HUES64 (cell line): ENCODE data around the gene CLEC4A. TPM values are rescaled to one million over a fixed set of nuclear protein-coding genes. Genes with fewer than 3 reads are reported as not detected.
"Not testable (repeated sequence)": the region's sequence is repeated elsewhere in the genome, so short reads cannot be mapped to it uniquely, and the experiment has no call there.

Experiments used
- H3K27ac ChIP-seq: 2 replicates; pipeline ENCODE4 v1.7.0; 2013; ENCODE audit warnings: low read depth, low read length, inconsistent platforms
- H3K27me3 ChIP-seq: 2 replicates; pipeline ENCODE4 v1.6.1; 2013; ENCODE audit warnings: mild to moderate bottlenecking, low read length; ENCODE audit not compliant: insufficient read depth
- H3K36me3 ChIP-seq: 2 replicates; pipeline ENCODE4 v1.6.1; 2013; ENCODE audit warnings: mild to moderate bottlenecking, low read length; ENCODE audit not compliant: insufficient read depth
- H3K4me1 ChIP-seq: 2 replicates; pipeline ENCODE4 v1.6.1; 2013; ENCODE audit warnings: mild to moderate bottlenecking, low read length, moderate library complexity; ENCODE audit not compliant: insufficient read depth
- H3K4me3 ChIP-seq: 2 replicates; pipeline ENCODE4 v1.5.1; 2013; ENCODE audit warnings: mild to moderate bottlenecking, low read length, moderate library complexity
- H3K9ac ChIP-seq: 2 replicates; pipeline ENCODE4 v1.6.1; 2013; ENCODE audit warnings: mild to moderate bottlenecking, low read depth, low read length
- H3K9me3 ChIP-seq: 2 replicates; pipeline ENCODE4 v1.6.1; 2013; ENCODE audit warnings: low read depth, low read length; ENCODE audit not compliant: insufficient read depth
- WGBS: fragments of 150-250, 120-280 bp; methylation state at CpG from one replicate; pipeline ENCODE4 v1.1.7; 2013; ENCODE audit warnings: missing lambda C conversion rate; 5-methylcytosine and 5-hydroxymethylcytosine counted together
- polyA plus RNA-seq, 2 experiments: library from polyadenylated mRNA; stranded (reverse); fragments of 50-300 nt; gene quantifications; one replicate each; pipeline ENCODE4 v1.2.3, GENCODE V29; 2013

The CLEC4A gene
- polyA plus RNA-seq (2013, experiment 1 of 2), result not detected
- not detected for polyA plus RNA-seq (2013, experiment 2 of 2)

DNA sequence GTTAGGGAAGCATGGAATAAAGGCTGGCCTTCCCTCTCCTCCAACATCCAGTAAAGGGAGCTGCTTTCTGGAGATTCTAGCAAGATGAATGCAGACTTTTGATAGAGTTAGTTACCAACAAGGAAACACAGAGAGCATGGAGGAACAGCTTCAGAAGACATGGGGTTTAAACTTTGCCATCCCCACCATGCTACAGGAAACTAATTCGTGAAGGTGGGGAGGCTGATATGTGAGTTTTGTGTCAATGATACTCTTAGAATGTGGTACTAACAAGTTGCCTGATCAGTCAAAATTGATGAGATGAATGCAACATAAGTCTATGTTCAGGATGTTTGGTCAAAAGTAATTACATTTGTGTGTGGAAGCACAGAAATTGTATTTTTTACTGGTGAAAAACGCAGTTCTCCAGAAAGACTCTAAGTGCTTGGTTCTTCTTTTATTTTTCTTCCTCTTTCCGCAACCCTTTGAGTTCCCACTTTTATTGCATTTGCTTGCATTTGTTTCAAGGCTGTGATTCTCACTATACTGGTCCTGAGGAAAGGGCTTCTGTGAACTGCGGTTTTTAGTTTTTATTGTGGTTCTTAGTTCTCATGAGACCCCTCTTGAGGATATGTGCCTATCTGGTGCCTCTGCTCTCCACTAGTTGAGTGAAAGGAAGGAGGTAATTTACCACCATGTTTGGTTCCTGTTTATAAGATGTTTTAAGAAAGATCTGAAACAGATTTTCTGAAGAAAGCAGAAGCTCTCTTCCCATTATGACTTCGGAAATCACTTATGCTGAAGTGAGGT is at the start of gene CLEC4A:
CLEC4A (plus strand) TSS at position 494 of the 789 bp plus-strand sequence; CDS start at position 756, 262 bp downstream.
- H3K36me3 ChIP-seq, result no peaks in the 10 kb centered on the region
- no peaks in the 10 kb centered on the region for H3K27me3 ChIP-seq

DNA sequence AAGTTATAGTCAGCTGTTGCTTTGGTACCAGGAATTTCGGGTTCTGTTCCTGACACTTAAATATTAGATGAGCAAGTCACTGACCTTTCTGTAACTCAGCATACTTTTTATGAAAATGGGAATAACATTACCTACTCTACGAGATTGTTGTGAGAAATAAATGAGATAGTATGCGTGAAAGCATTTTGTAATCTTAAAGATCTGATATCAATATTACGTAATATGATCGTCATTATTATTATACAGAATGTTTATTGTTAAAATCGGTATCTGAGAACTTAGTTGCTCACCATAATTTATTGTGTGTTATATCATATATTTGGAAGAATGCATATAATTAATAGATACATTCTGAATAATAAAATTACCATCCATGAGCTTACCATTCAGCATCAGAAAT is 47.5 kb upstream of the CLEC4A start:
- WGBS, result 96% methylated on average over 4 of the region's 6 CpGs
- no peak overlapping the region for H3K4me3 ChIP-seq
- no peak overlapping the region for H3K27ac ChIP-seq
- H3K9me3 ChIP-seq, result no peaks in the 10 kb centered on the region
- no peak overlapping the region for H3K9ac ChIP-seq
- H3K27me3 ChIP-seq, result no peaks in the 10 kb centered on the region
- H3K4me1 ChIP-seq, result peaks cover 19% of the 10 kb centered on the region; the same call in 1 of the 2 replicates
- no peaks in the 10 kb centered on the region for H3K36me3 ChIP-seq

More for the DNA sequence above, at the start of gene CLEC4A:
- no peak within 1 kb of the TSS for H3K4me3 ChIP-seq
- H3K27ac ChIP-seq, result no peak within 1 kb of the TSS
- H3K4me1 ChIP-seq, result no peaks in the 10 kb centered on the region
- no peak within 1 kb of the TSS for H3K9ac ChIP-seq
- 91% methylated on average over 5 of the region's 5 CpGs for WGBS
- no peaks in the 10 kb centered on the region for H3K9me3 ChIP-seq

DNA sequence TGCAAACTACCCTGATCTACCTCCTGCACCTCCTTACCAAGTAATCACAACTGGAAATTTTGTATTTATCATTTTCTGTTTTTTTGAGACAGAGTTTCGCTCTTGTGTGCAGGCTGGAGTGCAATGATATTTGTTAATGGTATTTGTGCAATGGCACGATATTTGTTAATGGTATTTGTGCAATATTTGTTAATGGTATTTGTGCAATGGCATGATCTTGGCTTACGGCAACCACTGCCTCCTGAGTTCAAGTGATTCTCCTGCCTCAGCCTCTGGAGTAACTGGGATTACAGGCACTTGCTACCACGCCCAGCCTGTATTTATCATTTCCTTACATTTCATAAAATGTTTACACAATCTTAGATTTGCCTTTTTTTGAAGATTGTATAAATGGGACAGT is 47.1 kb upstream of the CLEC4A start:
- peaks cover 23% of the 10 kb centered on the region; the same call in 1 of the 2 replicates for H3K4me1 ChIP-seq
- no peak overlapping the region for H3K9ac ChIP-seq
- H3K4me3 ChIP-seq, result no peak overlapping the region
- no peaks in the 10 kb centered on the region for H3K9me3 ChIP-seq
- no peak overlapping the region for H3K27ac ChIP-seq
- H3K27me3 ChIP-seq, result no peaks in the 10 kb centered on the region
- 90% methylated on average over 4 of the region's 4 CpGs for WGBS
- H3K36me3 ChIP-seq, result no peaks in the 10 kb centered on the region

DNA sequence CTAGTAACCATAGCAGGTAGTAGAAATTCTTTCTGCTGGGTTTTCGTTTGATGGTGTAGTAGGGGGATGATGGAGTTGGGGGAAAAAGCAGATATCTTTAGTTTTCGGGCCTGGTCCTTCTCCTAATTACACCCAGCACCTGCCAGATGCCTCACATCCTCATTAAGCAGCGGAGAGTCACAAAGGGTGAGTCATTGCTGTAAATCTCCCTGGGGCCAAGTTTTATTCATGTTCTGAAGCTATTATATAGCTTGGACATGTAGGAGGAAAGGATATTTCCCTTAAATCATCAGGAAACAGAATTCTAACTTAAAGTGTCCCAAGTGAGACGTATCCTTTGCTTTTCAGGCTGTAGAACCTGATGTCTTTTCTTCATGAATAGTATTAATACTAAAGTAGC is 46.2 kb upstream of the CLEC4A start:
- H3K4me1 ChIP-seq, result peaks cover 23% of the 10 kb centered on the region; the same call in 1 of the 2 replicates
- WGBS, result 40% methylated on average over 2 of the region's 4 CpGs

DNA sequence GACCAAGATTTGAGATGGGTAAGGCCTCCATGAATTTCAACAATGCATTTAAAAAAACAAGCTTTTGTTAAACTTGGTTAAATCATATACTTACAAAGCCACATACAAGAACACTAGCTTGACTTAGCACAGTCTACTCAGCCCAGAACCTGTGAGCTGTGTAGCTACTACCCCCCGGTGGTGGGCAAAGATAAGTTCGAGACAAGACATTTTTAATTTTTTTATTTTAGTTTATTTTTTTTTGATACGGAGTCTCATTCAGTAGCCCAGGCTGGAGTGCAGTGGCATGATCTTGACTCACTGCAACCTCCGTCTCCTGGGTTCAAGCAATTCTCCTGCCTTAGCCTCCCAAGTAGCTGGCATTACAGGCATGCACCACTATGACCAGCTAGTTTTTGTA is 45.0 kb upstream of the CLEC4A start:
- Histone ChIP-seq H3K4me1 (peaks cover 23% of the 10 kb centered on the region; the same call in 1 of the 2 replicates), H3K9ac (no peak overlapping the region), H3K36me3 (no peaks in the 10 kb centered on the region), H3K27ac (no peak overlapping the region), H3K4me3 (no peak overlapping the region), H3K27me3 (no peaks in the 10 kb centered on the region), H3K9me3 (no peaks in the 10 kb centered on the region)
- 67% methylated on average over 4 of the region's 4 CpGs for WGBS

More for the DNA sequence above, 46.2 kb upstream of the CLEC4A start:
- no peaks in the 10 kb centered on the region for H3K27me3 ChIP-seq
- H3K9ac ChIP-seq, result no peak overlapping the region
- H3K36me3 ChIP-seq, result no peaks in the 10 kb centered on the region
- no peak overlapping the region for H3K4me3 ChIP-seq
- no peaks in the 10 kb centered on the region for H3K9me3 ChIP-seq
- H3K27ac ChIP-seq, result no peak overlapping the region

DNA sequence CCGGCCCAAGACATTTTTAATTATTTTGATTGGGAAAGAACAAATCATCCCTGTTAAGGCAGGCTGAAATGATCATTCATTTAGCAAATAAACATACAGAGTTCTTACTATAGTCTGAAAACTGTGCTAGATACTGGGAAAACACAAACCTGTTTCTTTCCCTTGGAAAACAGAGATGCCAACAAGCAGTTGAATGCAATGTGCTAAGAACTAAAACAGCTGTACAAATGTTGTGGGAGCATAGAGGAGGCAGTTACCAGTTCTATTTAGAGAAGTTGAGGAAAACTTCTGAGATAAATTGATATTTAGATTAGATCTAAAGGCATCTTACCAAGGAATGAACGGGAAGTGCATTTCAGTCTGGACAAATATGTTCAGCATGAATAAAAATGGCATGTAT is 44.5 kb upstream of the CLEC4A start:
- WGBS, result 96% methylated on average over 2 of the region's 2 CpGs
- no peak overlapping the region for H3K27ac ChIP-seq
- no peaks in the 10 kb centered on the region for H3K36me3 ChIP-seq
- H3K4me1 ChIP-seq, result peaks cover 23% of the 10 kb centered on the region; the same call in 1 of the 2 replicates
- no peaks in the 10 kb centered on the region for H3K27me3 ChIP-seq
- no peak overlapping the region for H3K4me3 ChIP-seq
- H3K9me3 ChIP-seq, result no peaks in the 10 kb centered on the region
- no peak overlapping the region for H3K9ac ChIP-seq

DNA sequence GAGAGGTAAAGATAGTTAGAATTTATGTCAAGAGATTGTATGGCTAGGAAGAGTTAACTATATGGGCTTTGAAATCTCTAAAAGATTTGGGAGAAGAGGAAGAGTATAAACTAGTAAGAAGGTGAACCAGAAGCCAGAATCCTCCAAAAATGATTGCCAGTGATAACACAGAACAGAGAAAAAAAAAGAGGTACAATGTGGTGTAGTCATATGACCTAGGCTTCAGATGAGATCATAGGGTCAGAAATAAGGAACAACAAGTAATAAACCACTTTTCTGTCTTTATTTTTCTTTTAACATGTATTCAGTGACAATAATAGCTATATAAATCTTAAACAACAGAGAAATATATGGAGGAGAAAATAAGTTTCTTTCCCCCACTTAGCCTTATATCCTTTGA is 43.3 kb upstream of the CLEC4A start:
- Histone ChIP-seq H3K9ac (no peak overlapping the region), H3K4me1 (peaks cover 23% of the 10 kb centered on the region; the same call in 1 of the 2 replicates), H3K9me3 (no peaks in the 10 kb centered on the region), H3K36me3 (no peaks in the 10 kb centered on the region), H3K27ac (no peak overlapping the region), H3K27me3 (no peaks in the 10 kb centered on the region), H3K4me3 (no peak overlapping the region)

DNA sequence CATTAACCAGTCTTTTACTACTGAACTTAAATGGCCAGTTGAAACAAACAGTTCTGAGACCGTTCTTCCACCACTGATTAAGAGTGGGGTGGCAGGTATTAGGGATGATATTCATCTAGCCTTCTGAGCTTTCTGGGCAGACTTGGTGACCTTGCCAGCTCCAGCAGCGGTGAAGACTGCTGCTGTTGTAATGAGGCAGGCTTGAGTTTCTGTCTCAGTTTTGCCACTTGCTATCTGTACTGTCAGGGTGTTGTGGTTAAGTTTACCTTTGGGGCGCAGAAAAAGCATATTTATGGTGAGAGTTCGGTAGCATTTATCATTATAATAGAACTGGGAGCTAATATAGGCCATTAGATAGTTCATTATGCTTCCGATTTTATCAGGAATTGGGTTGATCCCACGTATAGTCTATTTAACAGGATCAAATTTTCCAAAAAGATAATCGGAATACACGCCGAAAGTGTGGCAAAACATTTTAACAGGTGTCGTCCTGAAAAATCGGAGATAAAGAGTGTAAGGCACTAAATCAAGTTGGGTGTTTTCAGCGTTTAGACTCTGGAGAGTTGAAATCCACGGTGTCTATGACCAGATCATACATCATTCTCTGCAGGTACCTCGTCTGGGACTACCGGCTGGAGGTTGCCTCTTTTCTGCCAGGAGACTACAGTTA is 42.0 kb upstream of the CLEC4A start:
- 15% methylated on average over 15 of the region's 15 CpGs for WGBS
- Histone ChIP-seq H3K4me1 (peaks cover 23% of the 10 kb centered on the region; the same call in 1 of the 2 replicates), H3K9me3 (no peaks in the 10 kb centered on the region), H3K4me3 (peak overlapping the region; percentile 79), H3K27me3 (no peaks in the 10 kb centered on the region), H3K27ac (peak overlapping the region; percentile 94), H3K9ac (peak overlapping the region; percentile 76), H3K36me3 (no peaks in the 10 kb centered on the region)

DNA sequence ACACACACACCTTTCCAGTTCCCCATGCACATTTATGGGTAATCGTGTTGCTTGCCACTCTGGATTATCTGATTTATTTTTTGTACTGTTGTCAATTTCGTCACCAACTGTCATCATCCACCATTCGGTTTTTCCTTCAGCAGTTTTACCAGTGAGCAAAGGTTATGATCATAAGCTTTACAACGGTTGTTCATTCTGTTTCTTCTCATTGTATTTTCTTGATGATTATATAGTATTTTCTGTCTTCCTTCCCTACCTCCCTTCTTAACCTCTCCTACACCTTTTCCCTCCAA is 40.7 kb upstream of the CLEC4A start:
- Histone ChIP-seq H3K4me3 (peak overlapping the region; percentile 79), H3K9me3 (no peaks in the 10 kb centered on the region), H3K27me3 (no peaks in the 10 kb centered on the region), H3K36me3 (no peaks in the 10 kb centered on the region), H3K27ac (no peak overlapping the region), H3K4me1 (peaks cover 13% of the 10 kb centered on the region; the same call in 1 of the 2 replicates), H3K9ac (peak overlapping the region; percentile 76)
- 34% methylated on average over 3 of the region's 4 CpGs for WGBS

DNA sequence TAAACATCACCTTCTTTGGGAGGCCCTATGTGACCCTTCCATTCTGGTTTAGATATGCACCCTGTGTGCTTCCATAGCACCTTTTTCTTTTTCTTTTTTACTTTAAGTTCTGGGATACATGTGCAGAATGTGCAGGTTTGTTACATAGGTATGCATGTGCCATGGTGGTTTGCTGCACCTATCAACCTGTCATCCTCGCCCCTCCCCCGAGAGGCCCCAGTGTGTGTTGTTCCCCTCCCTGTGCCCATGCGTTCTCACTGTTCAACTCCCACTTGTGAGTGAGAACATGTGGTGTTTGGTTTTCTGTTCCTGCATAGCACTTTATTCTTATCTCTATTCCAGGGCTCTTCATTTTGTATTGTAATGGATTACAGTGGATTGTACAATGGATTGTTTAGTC is 39.1 kb upstream of the CLEC4A start:
- H3K9ac ChIP-seq, H3K9me3 ChIP-seq, H3K27ac ChIP-seq, H3K4me1 ChIP-seq, H3K4me3 ChIP-seq, H3K27me3 ChIP-seq, H3K36me3 ChIP-seq: not testable (repeated sequence)
- WGBS, result 95% methylated on average over 2 of the region's 3 CpGs

DNA sequence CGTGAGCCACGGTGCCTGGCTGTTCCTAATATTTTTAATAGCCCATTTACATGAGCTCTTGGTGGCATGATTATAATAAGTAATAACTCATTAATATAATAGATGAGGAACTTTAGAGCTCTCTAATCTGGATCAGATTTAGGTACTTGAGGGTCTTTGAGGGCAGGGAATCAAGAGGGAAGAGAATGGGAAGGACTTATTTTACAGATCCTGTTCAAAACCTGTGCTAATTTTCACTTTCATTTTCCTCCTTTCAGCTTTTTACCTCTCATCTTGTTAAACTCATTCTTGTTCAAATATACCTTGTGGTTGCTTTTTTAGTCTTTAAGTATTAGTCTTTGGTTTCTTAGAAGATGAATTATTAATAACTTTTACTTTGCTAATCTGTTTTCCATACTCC is 35.8 kb upstream of the CLEC4A start:
- no CpG with 5 or more reads among the region's 2 CpGs for WGBS
- no peak overlapping the region for H3K4me3 ChIP-seq
- no peaks in the 10 kb centered on the region for H3K9me3 ChIP-seq
- no peaks in the 10 kb centered on the region for H3K4me1 ChIP-seq
- no peak overlapping the region for H3K27ac ChIP-seq
- no peaks in the 10 kb centered on the region for H3K27me3 ChIP-seq
- no peak overlapping the region for H3K9ac ChIP-seq
- H3K36me3 ChIP-seq, result peaks cover 37% of the 10 kb centered on the region
